GM19397 (cell line): ENCODE measurements around the gene MAST4.

ENCODE experiments used
- ATAC-seq: cut with Tn5 transposase; IDR thresholded peaks from one replicate; pipeline ENCODE4 v1.9.1; 2021; ENCODE audit warnings: mild to moderate bottlenecking, moderate library complexity; ENCODE audit not compliant: unreplicated experiment

Gene MAST4

GRCh38 chr5:67142816-67143215, 546.6 kb downstream of the MAST4 start:
- ATAC-seq: no peak

GRCh38 chr5:67143549-67143948, 547.4 kb downstream of the MAST4 start:
- no peak for ATAC-seq

- ATAC-seq: no peak
Measured at GRCh38 chr5:67144183-67144639, 548.0 kb downstream of the MAST4 start.

GRCh38 chr5:67146574-67146973, 550.4 kb downstream of the MAST4 start:
- no peak for ATAC-seq

- no peak for ATAC-seq
Measured at GRCh38 chr5:67146981-67147380, 550.8 kb downstream of the MAST4 start.

GRCh38 chr5:67147760-67148159, 551.6 kb downstream of the MAST4 start:
- ATAC-seq: no peak

GRCh38 chr5:67149057-67149950, 553.1 kb downstream of the MAST4 start:
- ATAC-seq: no peak

- no peak for ATAC-seq
Measured at GRCh38 chr5:67149951-67150523, 553.8 kb downstream of the MAST4 start.

GRCh38 chr5:67152400-67152799, 556.2 kb downstream of the MAST4 start:
- ATAC-seq: no peak

GRCh38 chr5:67153292-67153691, 557.1 kb downstream of the MAST4 start:
- no peak for ATAC-seq

- no peak for ATAC-seq
Measured at GRCh38 chr5:67154556-67155206, 558.5 kb downstream of the MAST4 start.

GRCh38 chr5:67156976-67157583, 560.9 kb downstream of the MAST4 start:
- ATAC-seq: no peak

- no peak for ATAC-seq
Measured at GRCh38 chr5:67160272-67160671, 564.1 kb downstream of the MAST4 start.

- ATAC-seq: no peak
Measured at GRCh38 chr5:67160985-67161384, 564.8 kb downstream of the MAST4 start.

- ATAC-seq: no peak
Measured at GRCh38 chr5:67161767-67162166, 565.6 kb downstream of the MAST4 start.

GRCh38 chr5:67163231-67163756, 567.1 kb downstream of the MAST4 start:
- no peak for ATAC-seq

- no peak for ATAC-seq
Measured at GRCh38 chr5:67163863-67164595, 567.8 kb downstream of the MAST4 start.

GRCh38 chr5:67164856-67165525, 568.8 kb downstream of the MAST4 start:
- ATAC-seq: no peak

- ATAC-seq: peak; percentile 89
Measured at GRCh38 chr5:67165526-67166459, 569.6 kb downstream of the MAST4 start.
